T-helper 17 cell (primary cell): Measurements from ENCODE around the gene PML. TPM values are rescaled to one million over a fixed set of nuclear protein-coding genes. Genes with fewer than 3 reads are reported as not detected.

ENCODE experiments used
- ATAC-seq: fragments of 150-1000 bp; cut with Tn5 transposase; 2 replicates; pipeline ENCODE4 v1.10.0; 2021; ENCODE audit warnings: mild to moderate bottlenecking, moderate library complexity
- DNase-seq, 3 donors: peaks; one replicate each; pipeline versions ENCODE4 v3.0.0 to v3.0.0-alpha.2; 2020 to 2021
- H3K9me3 ChIP-seq: one replicate; pipeline ENCODE4 v1.7.0; 2013; ENCODE audit warnings: low read length, mild to moderate bottlenecking; ENCODE audit not compliant: control insufficient read depth, poor library complexity, severe bottlenecking
- H3K27ac Mint-ChIP-seq: one replicate; pipeline ENCODE4 v1.8.0; 2022; ENCODE audit warnings: mild to moderate bottlenecking, moderate library complexity, mixed read lengths
- H3K27me3 Mint-ChIP-seq: one replicate; pipeline ENCODE4 v1.8.0; 2022; ENCODE audit warnings: mixed read lengths
- H3K36me3 Mint-ChIP-seq: one replicate; pipeline ENCODE4 v1.8.0; 2022; ENCODE audit warnings: low read depth, mixed read lengths
- H3K4me1 Mint-ChIP-seq: one replicate; pipeline ENCODE4 v1.8.0; 2022; ENCODE audit warnings: mild to moderate bottlenecking, mixed read lengths
- H3K4me3 Mint-ChIP-seq: one replicate; pipeline ENCODE4 v1.8.0; 2022; ENCODE audit warnings: mild to moderate bottlenecking, moderate library complexity, mixed read lengths
- total RNA-seq, 4 donors: library from RNA in 2 of 4; stranded (reverse) in 2 of 4; gene quantifications; one replicate each; pipeline ENCODE4 v1.2.3 and lab custom pipeline; 2022 to 2026

PML gene
- total RNA-seq, 2 donors from 2014 or later: 47.6 to 52.6 TPM

- DNase-seq (no peak), ATAC-seq (no peak)
- Mint-ChIP-seq H3K4me3 (no peak overlapping the region), H3K36me3 (peaks cover 11% of the 10 kb centered on the region), H3K4me1 (peaks cover 8% of the 10 kb centered on the region), H3K27ac (peak overlapping the region; percentile 84), H3K27me3 (no peaks in the 10 kb centered on the region)
- no peaks in the 10 kb centered on the region for H3K9me3 ChIP-seq
Observed at GRCh38 chr15:74036271-74037170, 42.0 kb downstream of the PML start.

- no peaks in the 10 kb centered on the region for H3K27me3 Mint-ChIP-seq
- H3K27ac Mint-ChIP-seq: peak overlapping the region; percentile 84
- peaks cover 6% of the 10 kb centered on the region for H3K4me1 Mint-ChIP-seq
- DNase-seq (no peak), ATAC-seq (no peak)
- H3K36me3 Mint-ChIP-seq: peaks cover 11% of the 10 kb centered on the region
- H3K4me3 Mint-ChIP-seq: no peak overlapping the region
- H3K9me3 ChIP-seq: no peaks in the 10 kb centered on the region
Observed at GRCh38 chr15:74037171-74038117, 42.9 kb downstream of the PML start.

- Mint-ChIP-seq H3K36me3 (peaks cover 11% of the 10 kb centered on the region), H3K27ac (no peak overlapping the region)
Observed at GRCh38 chr15:74038707-74039655, 44.5 kb downstream of the PML start.

GRCh38 chr15:74039656-74040010, 45.1 kb downstream of the PML start:
- no peak overlapping the region for H3K27ac Mint-ChIP-seq
- H3K36me3 Mint-ChIP-seq: peaks cover 9% of the 10 kb centered on the region
- no peaks in the 10 kb centered on the region for H3K27me3 Mint-ChIP-seq
- H3K4me3 Mint-ChIP-seq: no peak overlapping the region
- DNase-seq (no peak), ATAC-seq (no peak)
- H3K4me1 Mint-ChIP-seq: peaks cover 6% of the 10 kb centered on the region
- H3K9me3 ChIP-seq: no peaks in the 10 kb centered on the region

More at GRCh38 chr15:74038707-74039655, 44.5 kb downstream of the PML start:
- DNase-seq (no peak), ATAC-seq (no peak)
- H3K27me3 Mint-ChIP-seq: no peaks in the 10 kb centered on the region
- peaks cover 6% of the 10 kb centered on the region for H3K4me1 Mint-ChIP-seq
- no peak overlapping the region for H3K4me3 Mint-ChIP-seq
- no peaks in the 10 kb centered on the region for H3K9me3 ChIP-seq

- no peak for DNase-seq
- no peak for ATAC-seq
- no peaks in the 10 kb centered on the region for H3K27me3 Mint-ChIP-seq
- peaks cover 6% of the 10 kb centered on the region for H3K4me1 Mint-ChIP-seq
- no peak overlapping the region for H3K4me3 Mint-ChIP-seq
- H3K9me3 ChIP-seq: no peaks in the 10 kb centered on the region
- H3K36me3 Mint-ChIP-seq: peaks cover 9% of the 10 kb centered on the region
- peak overlapping the region; percentile 19 for H3K27ac Mint-ChIP-seq
Observed at GRCh38 chr15:74040109-74040850, 45.8 kb downstream of the PML start.

- no peak overlapping the region for H3K27ac Mint-ChIP-seq
- H3K9me3 ChIP-seq: no peaks in the 10 kb centered on the region
- DNase-seq: no peak
- H3K27me3 Mint-ChIP-seq: no peaks in the 10 kb centered on the region
- peaks cover 6% of the 10 kb centered on the region for H3K4me1 Mint-ChIP-seq
- ATAC-seq: no peak
- no peak overlapping the region for H3K4me3 Mint-ChIP-seq
- peaks cover 7% of the 10 kb centered on the region for H3K36me3 Mint-ChIP-seq
Observed at GRCh38 chr15:74041311-74041756, 46.8 kb downstream of the PML start.

- H3K4me3 Mint-ChIP-seq: no peak overlapping the region
- H3K9me3 ChIP-seq: no peaks in the 10 kb centered on the region
- ATAC-seq (no peak), DNase-seq (no peak)
- H3K4me1 Mint-ChIP-seq: peaks cover 6% of the 10 kb centered on the region
- H3K27ac Mint-ChIP-seq: no peak overlapping the region
- H3K27me3 Mint-ChIP-seq: no peaks in the 10 kb centered on the region
- peaks cover 6% of the 10 kb centered on the region for H3K36me3 Mint-ChIP-seq
Observed at GRCh38 chr15:74041777-74042435, 47.4 kb downstream of the PML start.

- Mint-ChIP-seq H3K36me3 (peaks cover 1% of the 10 kb centered on the region), H3K27ac (no peak overlapping the region), H3K4me3 (no peak overlapping the region), H3K4me1 (peaks cover 4% of the 10 kb centered on the region), H3K27me3 (no peaks in the 10 kb centered on the region)
- DNase-seq (no peak), ATAC-seq (no peak)
- H3K9me3 ChIP-seq: no peaks in the 10 kb centered on the region
Observed at GRCh38 chr15:74042603-74043424, 48.3 kb downstream of the PML start.

GRCh38 chr15:74043425-74044266, 49.1 kb downstream of the PML start:
- H3K27me3 Mint-ChIP-seq: no peaks in the 10 kb centered on the region
- no peak for DNase-seq
- no peak overlapping the region for H3K27ac Mint-ChIP-seq
- H3K4me3 Mint-ChIP-seq: no peak overlapping the region
- no peaks in the 10 kb centered on the region for H3K9me3 ChIP-seq
- no peaks in the 10 kb centered on the region for H3K36me3 Mint-ChIP-seq
- ATAC-seq: no peak
- peaks cover 9% of the 10 kb centered on the region for H3K4me1 Mint-ChIP-seq

GRCh38 chr15:74044267-74045110, 50.0 kb downstream of the PML start:
- Mint-ChIP-seq H3K36me3 (no peaks in the 10 kb centered on the region), H3K4me1 (peaks cover 12% of the 10 kb centered on the region), H3K27me3 (no peaks in the 10 kb centered on the region), H3K27ac (peak overlapping the region; percentile 59), H3K4me3 (no peak overlapping the region)
- no peaks in the 10 kb centered on the region for H3K9me3 ChIP-seq
- ATAC-seq (no peak), DNase-seq (no peak)
